ENCODE results near the gene SLC1A2. TPM values are rescaled to one million over a fixed set of nuclear protein-coding genes. Genes with fewer than 3 reads are reported as not detected.
A peak's percentile ranks its signal among the peaks of the same experiment; 100 is the strongest.

SLC1A2 gene
- total and polyA plus RNA-seq, 2 of the 4 experiments (the other 2 are of a cell fraction): 0.15 to 0.54 TPM

- dilution Hi-C loops (cut with HindIII; ENCODE audit: low sequenced_read_pairs, unreplicated experiment) (no loop called here), in situ Hi-C loops (cut with MboI; ENCODE audit: low sequenced_read_pairs) (no loop called here), intact Hi-C loops (cut with micrococcal nuclease) (no loop called here)
- no peak overlapping the region for H3K4me3 ChIP-seq (ENCODE audit: insufficient read depth, low read depth, low read length)
- H3K27me3 ChIP-seq (ENCODE audit: control insufficient read depth, insufficient read depth, low read length): no peaks in the 10 kb centered on the region
- POLR2A ChIA-PET (ENCODE audit: unreplicated experiment): no interaction called here
- peak overlapping the region; percentile 98; the same call in 2 of the 3 replicates for H2BK15ac ChIP-seq (ENCODE audit: low read depth, low read length)
- peak overlapping the region; percentile 90 for H3K56ac ChIP-seq (ENCODE audit: extremely low read depth, insufficient read depth, low read length)
- ATAC-seq (ENCODE audit: low read depth): peak; percentile 98
- H3K14ac ChIP-seq (replicated peaks; ENCODE audit: low read depth, low read length): peak overlapping the region; percentile 65
- no peak overlapping the region for H2AFZ ChIP-seq (replicated peaks; ENCODE audit: low read length, poor library complexity)
- H3K18ac ChIP-seq (ENCODE audit: low read depth, low read length): peak overlapping the region; percentile 95; the same call in 1 of the 2 replicates
- DNase-seq: peak; percentile 96
- H3K36me3 ChIP-seq (ENCODE audit: control insufficient read depth, insufficient read depth, low read length): no peaks in the 10 kb centered on the region; the same call in 1 of the 2 replicates
- H2AK5ac ChIP-seq (ENCODE audit: low read depth, low read length): peak overlapping the region; percentile 93; the same call in 1 of the 2 replicates
- no peaks in the 10 kb centered on the region for H4K20me1 ChIP-seq (ENCODE audit: insufficient read depth, low read length)
- H4K5ac ChIP-seq (ENCODE audit: low read depth, low read length): peak overlapping the region; percentile 78
- TF ChIP-seq NFE2L2 (IDR thresholded peaks at IDR 0.05; ENCODE audit: low read depth, low read length): peak; percentile 6; the same call in 1 of the 2 replicates
- TF ChIP-seq, protein P1, sequence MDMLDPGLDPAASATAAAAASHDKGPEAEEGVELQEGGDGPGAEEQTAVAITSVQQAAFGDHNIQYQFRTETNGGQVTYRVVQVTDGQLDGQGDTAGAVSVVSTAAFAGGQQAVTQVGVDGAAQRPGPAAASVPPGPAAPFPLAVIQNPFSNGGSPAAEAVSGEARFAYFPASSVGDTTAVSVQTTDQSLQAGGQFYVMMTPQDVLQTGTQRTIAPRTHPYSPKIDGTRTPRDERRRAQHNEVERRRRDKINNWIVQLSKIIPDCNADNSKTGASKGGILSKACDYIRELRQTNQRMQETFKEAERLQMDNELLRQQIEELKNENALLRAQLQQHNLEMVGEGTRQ (IDR thresholded peaks at IDR 0.05; ENCODE audit: low read depth, low read length): no peak
- no peak for TF ChIP-seq POLR2A (IDR thresholded peaks at IDR 0.05; ENCODE audit: low read depth, low read length)
- TF ChIP-seq MXI1 (IDR thresholded peaks at IDR 0.05; ENCODE audit: borderline replicate concordance, low read depth, low read length): 0 out of 2 replicates have a peak, but pooled peaks have one; percentile 23
- peak; percentile 48 for TF ChIP-seq MAFK (IDR thresholded peaks at IDR 0.05; ENCODE audit: low read depth, low read length)
- no peak for TF ChIP-seq ELK1 (IDR thresholded peaks at IDR 0.05; ENCODE audit: borderline replicate concordance, low read depth, low read length)
- peak; percentile 94 for TF ChIP-seq FOS (IDR thresholded peaks at IDR 0.05; ENCODE audit: low read depth, low read length)
- peak; percentile 88 for TF ChIP-seq BHLHE40 (IDR thresholded peaks at IDR 0.05; ENCODE audit: low read depth, low read length)
- TF ChIP-seq CHD1 (IDR thresholded peaks at IDR 0.05; ENCODE audit: low read depth, low read length): no peak
- peak overlapping the region; percentile 63 for H3K23ac ChIP-seq (ENCODE audit: low read depth, low read length)
- peak overlapping the region; percentile 92 for H2BK120ac ChIP-seq (ENCODE audit: low read depth, low read length)
- no peaks in the 10 kb centered on the region for H3K79me1 ChIP-seq (ENCODE audit: low read depth in 1 of 2, low read length in 2 of 2)
- H3K4me1 ChIP-seq (ENCODE audit: control insufficient read depth, insufficient read depth, low read length): peaks cover 4% of the 10 kb centered on the region
- H2BK20ac ChIP-seq (ENCODE audit: low read depth, low read length): peak overlapping the region; percentile 92
- BruUV-seq (replicated peaks): no TSS peak
- peak overlapping the region; percentile 92 for H4K91ac ChIP-seq (ENCODE audit: insufficient read depth, low read depth, low read length)
- H3K9me3 ChIP-seq (ENCODE audit: control insufficient read depth, insufficient read depth, low read length): no peaks in the 10 kb centered on the region
- H2AK9ac ChIP-seq (replicated peaks; ENCODE audit: low read depth, low read length, poor library complexity): peak overlapping the region; percentile 60
- peak overlapping the region in 1 of 2 experiments; percentile 92; a peak in 2 of 4 replicates for H4K8ac ChIP-seq (ENCODE audit: low read depth in 2 of 2, low read length in 2 of 2)
- WGBS, 2 experiments (ENCODE audit: extremely low coverage in 2 of 2, insufficient read length in 1 of 2): no CpG with 5 or more reads among the region's 10 CpGs
- H3K27ac ChIP-seq (ENCODE audit: insufficient read depth, low read length): peak overlapping the region; percentile 77
- H3K9me1 ChIP-seq (ENCODE audit: insufficient read depth, low read length): peaks cover 2% of the 10 kb centered on the region; the same call in 1 of the 2 replicates
- H2BK5ac ChIP-seq (ENCODE audit: low read depth, low read length, poor library complexity, severe bottlenecking): peak overlapping the region; percentile 89
- H3K4me2 ChIP-seq (ENCODE audit: low read depth, low read length): peak overlapping the region; percentile 80
- H3K4ac ChIP-seq (ENCODE audit: low read depth, low read length): peak overlapping the region; percentile 81
- CTCF ChIA-PET: interaction anchor here (0.5 kb wide), 1 partner anchor 275 kb away, joined by 3 read pairs; no protein-coding TSS in a partner anchor
- peak overlapping the region; percentile 59; the same call in 1 of the 2 replicates for H3K9ac ChIP-seq (ENCODE audit: low read depth, low read length)
Observed at GRCh38 chr11:35260342-35260985, 158.9 kb downstream of the SLC1A2 start.

Measured in IMR-90 (cell line).